ENCODE measurements around the gene RAF1.

- no peak for TF ChIP-seq EZH2 (IDR thresholded peaks at IDR 0.05)
- no peak for TF ChIP-seq CTCF (IDR thresholded peaks at IDR 0.05 in 2 of 3, conservative IDR thresholded peaks at IDR 0.05 in 1 of 3; ENCODE audit: borderline replicate concordance in 1 of 3, insufficient read depth in 1 of 3, low read depth in 2 of 3, low read length in 2 of 3)
- TF ChIP-seq EZH2phosphoT487 (IDR thresholded peaks at IDR 0.05; ENCODE audit: borderline replicate concordance): no peak
- no peak for TF ChIP-seq POLR2A (IDR thresholded peaks at IDR 0.05; ENCODE audit: borderline replicate concordance, extremely low read depth, insufficient read depth, insufficient read length)
- no peak for TF ChIP-seq SIN3A (IDR thresholded peaks at IDR 0.05; ENCODE audit: low read depth)
- TF ChIP-seq POLR2AphosphoS5 (IDR thresholded peaks at IDR 0.05; ENCODE audit: low read depth, low read length): no peak
- no peak for TF ChIP-seq RAD21 (IDR thresholded peaks at IDR 0.05; ENCODE audit: low read depth)
- no peak for TF ChIP-seq YY1 (IDR thresholded peaks at IDR 0.05; ENCODE audit: extremely low read depth, insufficient replicate concordance, low read depth, low read length)
Observed at GRCh38 chr3:12608376-12608775, 55.5 kb downstream of the RAF1 start.
